Fibroblast of villous mesenchyme (primary cell): Measurements from ENCODE around the gene DROSHA. TPM values are rescaled to one million over a fixed set of nuclear protein-coding genes. Genes with fewer than 3 reads are reported as not detected.
A peak's percentile ranks its signal among the peaks of the same experiment; 100 is the strongest.

Source experiments
- DNase-seq: peaks from one replicate; pipeline ENCODE4 v3.0.0-alpha.2; 2010; ENCODE audit warnings: low read depth
- H3K4me3 ChIP-seq: 2 replicates; pipeline ENCODE4 v1.5.1; 2011; ENCODE audit warnings: low read depth, mild to moderate bottlenecking, low read length
- total RNA-seq: library from RNA; depleted of rRNA; stranded (reverse); fragments of >200 nt; gene quantifications from 2 replicates; pipeline ENCODE4 v1.2.3, GENCODE V29; 2012
- TF ChIP-seq, protein P1 (sequence below): IDR thresholded peaks from 2 replicates; pipeline ENCODE4 v1.5.1; 2012; ENCODE audit warnings: low read depth, mild to moderate bottlenecking, low read length; ENCODE audit not compliant: insufficient read depth

DROSHA gene
- total RNA-seq, 1 donor: 54.8 TPM

DNA sequence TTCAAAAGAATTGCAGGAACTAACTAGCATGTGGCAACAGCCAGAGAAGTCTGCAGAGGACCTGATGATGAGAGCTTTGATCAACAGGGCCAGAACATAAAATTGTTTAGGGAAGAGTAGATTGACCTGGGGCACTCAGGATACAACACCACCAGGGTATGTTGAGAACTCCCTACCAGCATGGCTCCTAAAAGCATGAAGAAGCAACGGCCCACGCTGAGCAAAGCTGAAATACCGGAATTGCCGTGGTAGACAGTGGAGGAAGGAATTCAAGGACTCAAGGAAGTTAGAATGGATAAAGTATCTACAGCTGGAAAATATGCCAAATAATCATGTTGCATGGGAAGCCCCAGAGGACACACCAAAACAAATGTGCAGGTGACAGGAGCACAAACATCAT, 31.6 kb downstream of the DROSHA start:
- no peak overlapping the region for H3K4me3 ChIP-seq
- DNase-seq: no peak
- TF ChIP-seq, protein P1, sequence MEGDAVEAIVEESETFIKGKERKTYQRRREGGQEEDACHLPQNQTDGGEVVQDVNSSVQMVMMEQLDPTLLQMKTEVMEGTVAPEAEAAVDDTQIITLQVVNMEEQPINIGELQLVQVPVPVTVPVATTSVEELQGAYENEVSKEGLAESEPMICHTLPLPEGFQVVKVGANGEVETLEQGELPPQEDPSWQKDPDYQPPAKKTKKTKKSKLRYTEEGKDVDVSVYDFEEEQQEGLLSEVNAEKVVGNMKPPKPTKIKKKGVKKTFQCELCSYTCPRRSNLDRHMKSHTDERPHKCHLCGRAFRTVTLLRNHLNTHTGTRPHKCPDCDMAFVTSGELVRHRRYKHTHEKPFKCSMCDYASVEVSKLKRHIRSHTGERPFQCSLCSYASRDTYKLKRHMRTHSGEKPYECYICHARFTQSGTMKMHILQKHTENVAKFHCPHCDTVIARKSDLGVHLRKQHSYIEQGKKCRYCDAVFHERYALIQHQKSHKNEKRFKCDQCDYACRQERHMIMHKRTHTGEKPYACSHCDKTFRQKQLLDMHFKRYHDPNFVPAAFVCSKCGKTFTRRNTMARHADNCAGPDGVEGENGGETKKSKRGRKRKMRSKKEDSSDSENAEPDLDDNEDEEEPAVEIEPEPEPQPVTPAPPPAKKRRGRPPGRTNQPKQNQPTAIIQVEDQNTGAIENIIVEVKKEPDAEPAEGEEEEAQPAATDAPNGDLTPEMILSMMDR: no peak

DNA sequence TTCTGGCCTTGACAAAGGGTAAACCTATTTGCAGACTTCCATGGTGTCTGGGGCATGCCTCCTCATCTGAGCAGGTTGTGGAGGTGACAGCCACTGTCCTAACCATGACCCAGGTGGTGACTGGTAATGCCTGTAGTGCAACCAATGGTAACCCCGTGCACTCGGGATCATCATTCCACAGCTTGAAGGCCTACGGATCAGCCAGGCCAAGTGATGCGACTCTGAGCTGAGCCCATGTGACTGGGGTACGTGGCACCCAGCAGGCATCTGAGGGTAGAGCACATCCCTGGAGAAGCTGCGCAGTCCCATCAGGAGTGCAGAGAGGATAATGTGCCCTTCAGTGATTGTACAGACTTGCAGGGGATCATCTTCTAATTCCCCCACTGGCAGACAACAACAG, 35.0 kb downstream of the DROSHA start:
- no peak for DNase-seq
- no peak overlapping the region for H3K4me3 ChIP-seq
- TF ChIP-seq, protein P1: no peak

DNA sequence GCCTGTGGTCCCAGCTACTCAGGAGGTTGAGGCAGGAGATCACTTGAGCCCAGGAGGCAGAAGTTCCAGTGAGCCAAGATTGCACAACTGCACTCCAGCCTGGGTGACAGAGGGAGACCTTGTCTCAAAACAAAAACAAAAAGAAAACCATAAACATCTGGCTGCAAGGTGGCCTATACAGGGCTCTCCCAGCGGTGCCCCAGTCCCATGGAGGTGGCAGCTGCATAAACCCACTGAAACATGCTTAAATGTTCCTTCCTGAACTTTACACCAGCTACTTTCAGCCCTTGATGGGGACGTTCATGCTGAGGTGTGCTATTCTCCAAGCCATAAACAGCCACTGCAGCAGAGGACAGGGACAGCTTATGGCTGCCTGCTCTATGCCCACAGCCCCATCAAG, 35.6 kb downstream of the DROSHA start:
- H3K4me3 ChIP-seq: no peak overlapping the region
- TF ChIP-seq, protein P1: no peak
- DNase-seq: peak; percentile 26

DNA sequence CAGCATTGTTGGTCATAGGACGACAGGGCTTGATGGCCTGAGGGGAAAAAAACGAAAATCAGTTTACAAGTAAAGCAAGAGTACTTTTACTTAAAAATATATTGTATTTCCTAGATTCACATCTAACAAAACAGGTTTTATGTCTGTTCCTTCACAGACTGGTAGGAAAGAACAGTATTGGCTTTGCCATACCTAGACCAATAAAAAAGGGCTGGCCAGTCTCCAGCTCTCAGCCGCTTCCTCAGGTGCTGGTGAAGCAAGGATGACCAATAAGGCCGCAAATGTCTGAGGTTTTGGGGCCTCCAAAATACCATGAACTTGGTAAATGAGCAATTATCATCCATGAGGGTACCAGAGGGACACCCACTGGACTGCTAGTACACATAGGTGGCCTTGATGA, 36.6 kb downstream of the DROSHA start:
- TF ChIP-seq, protein P1: no peak
- H3K4me3 ChIP-seq: no peak overlapping the region
- no peak for DNase-seq

DNA sequence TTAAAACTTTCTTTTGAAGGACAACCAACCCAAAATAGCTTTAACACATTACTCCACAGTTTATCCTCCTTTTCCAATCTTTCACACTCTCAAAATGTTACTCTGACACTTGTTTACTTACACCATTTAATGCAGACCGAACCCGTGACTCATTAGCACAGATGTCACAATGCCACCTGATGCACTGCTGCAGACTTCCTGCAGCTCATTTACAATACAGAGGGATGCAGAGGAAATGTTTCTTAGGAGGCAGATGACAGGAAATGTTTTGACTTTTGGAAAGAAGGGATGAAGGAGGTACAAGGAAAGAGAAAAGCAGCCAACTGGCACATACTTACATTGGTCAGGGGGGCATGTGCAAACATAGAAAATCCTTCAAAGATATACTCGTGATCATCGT, 39.0 kb downstream of the DROSHA start:
- TF ChIP-seq, protein P1: no peak
- no peak overlapping the region for H3K4me3 ChIP-seq
- DNase-seq: peak; percentile 43

DNA sequence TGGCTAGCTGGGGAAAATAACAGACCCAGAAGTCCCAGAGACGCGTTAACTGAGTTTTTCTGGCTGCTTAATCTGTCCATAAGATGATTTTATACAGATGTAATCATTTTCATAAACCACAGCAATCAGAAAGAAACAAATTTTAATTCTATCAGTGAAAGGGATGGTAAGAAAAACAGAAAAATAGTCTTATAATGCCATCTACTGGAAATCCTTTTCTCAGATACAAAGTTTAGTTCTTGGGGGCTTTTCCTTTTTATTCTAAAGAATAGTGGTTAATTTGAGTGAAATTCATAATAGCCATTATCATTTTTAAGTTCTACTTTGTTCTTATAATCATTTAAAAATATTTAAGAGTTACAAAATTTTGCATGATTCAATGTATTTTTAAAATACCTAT, 44.4 kb downstream of the DROSHA start:
- DNase-seq: no peak
- H3K4me3 ChIP-seq: no peak overlapping the region
- TF ChIP-seq, protein P1: no peak

DNA sequence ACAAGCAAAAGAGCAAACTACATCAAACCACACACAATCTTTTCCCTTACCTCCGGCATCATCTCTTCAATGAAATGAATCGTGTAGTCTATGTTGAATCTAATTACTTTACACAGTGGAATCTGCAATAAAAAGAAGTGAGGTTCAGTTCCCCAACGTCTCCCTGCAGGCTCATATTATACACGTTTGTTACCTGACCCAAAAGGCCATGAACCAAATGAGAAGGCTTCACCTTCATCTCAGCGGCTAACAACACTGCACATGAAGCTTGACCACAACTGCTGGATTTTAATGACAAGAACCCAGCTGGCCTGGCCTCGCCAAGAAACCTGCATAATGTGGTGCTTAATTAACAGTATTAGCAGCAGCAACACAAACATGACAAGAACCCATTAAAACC, 45.5 kb downstream of the DROSHA start:
- DNase-seq: no peak
- TF ChIP-seq, protein P1: no peak

More for the DNA sequence above, 45.5 kb downstream of the DROSHA start:
- H3K4me3 ChIP-seq: no peak overlapping the region
